HFFc6 (cell line): ENCODE results near the gene GCSAM. TPM values are rescaled to one million over a fixed set of nuclear protein-coding genes. Genes with fewer than 3 reads are reported as not detected.

ENCODE experiments used
- DNase-seq: peaks from one replicate; pipeline ENCODE4 v3.0.0-alpha.2; 2018
- H3K27ac Mint-ChIP-seq: 2 replicates; pipeline ENCODE4 v1.8.0; 2020; ENCODE audit warnings: mild to moderate bottlenecking, mixed read lengths
- H3K27me3 Mint-ChIP-seq: 2 replicates; pipeline ENCODE4 v1.8.0; 2021; ENCODE audit warnings: mild to moderate bottlenecking, moderate library complexity, mixed read lengths; ENCODE audit not compliant: insufficient read depth
- H3K36me3 Mint-ChIP-seq: 2 replicates; pipeline ENCODE4 v1.8.0; 2021; ENCODE audit warnings: low read depth, mixed read lengths
- H3K4me1 Mint-ChIP-seq: 2 replicates; pipeline ENCODE4 v1.8.0; 2020; ENCODE audit warnings: low read depth, mixed read lengths
- H3K4me3 Mint-ChIP-seq: 2 replicates; pipeline ENCODE4 v1.8.0; 2020; ENCODE audit warnings: mild to moderate bottlenecking, moderate library complexity, mixed read lengths
- H3K9me3 Mint-ChIP-seq: 2 replicates; pipeline ENCODE4 v1.8.0; 2020; ENCODE audit warnings: mild to moderate bottlenecking, mixed read lengths
- total RNA-seq, 6 experiments: library from RNA; stranded (reverse); fragmentation: NEBNext Ultra II Directional; extraction: Animal tissue kit (Norgen Biotek cat#: 25700); gene quantifications; 2 replicates in 1 of 6; 3 replicates in 5 of 6; pipeline ENCODE4 v1.2.3, GENCODE V29; 2021
- TF ChIP-seq, protein P1 (sequence below): fragments of 200-600 bp; sonication (generic); IDR thresholded peaks from 2 replicates; pipeline ENCODE4 v1.5.0; 2021; ENCODE audit warnings: antibody characterized with exemption, mild to moderate bottlenecking

The GCSAM gene
- total RNA-seq, 6 experiments from 2014 or later, result not detected

DNA sequence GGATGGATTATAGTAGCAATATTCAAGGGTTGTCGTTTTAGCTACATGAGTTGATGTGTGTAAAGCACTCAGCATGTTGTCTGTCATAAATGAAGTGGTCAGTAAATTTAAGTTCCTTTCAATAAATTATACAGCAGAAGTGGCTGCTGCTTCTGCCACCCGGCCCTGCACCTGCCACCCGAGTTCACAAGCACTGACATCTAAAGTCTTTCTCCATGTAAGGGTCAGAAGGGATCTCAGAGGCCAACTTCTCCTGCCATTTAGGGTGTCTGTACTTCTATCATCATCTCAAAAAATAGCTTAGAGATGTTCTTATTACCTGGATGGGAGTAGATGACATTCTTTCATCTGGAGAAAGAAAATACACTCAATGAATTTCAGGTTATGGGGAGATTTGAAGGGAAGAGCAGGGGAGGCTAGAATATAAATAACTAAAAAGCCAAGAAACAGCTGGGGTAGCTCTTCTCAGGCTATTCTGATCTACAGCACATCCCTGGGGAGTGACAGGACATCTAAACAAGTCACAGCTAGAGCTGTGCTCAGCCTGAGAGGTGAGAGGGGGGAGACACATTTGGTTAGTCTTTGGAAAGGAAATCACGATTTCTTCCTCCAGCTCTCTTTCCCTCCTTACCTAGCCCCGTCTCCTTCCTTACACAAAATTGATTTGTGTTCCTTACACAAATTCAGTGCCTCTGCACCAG lies 8.0 kb downstream of the GCSAM start:
- Mint-ChIP-seq H3K9me3 (no peaks in the 10 kb centered on the region), H3K36me3 (peaks cover 6% of the 10 kb centered on the region), H3K4me3 (no peak overlapping the region), H3K4me1 (peaks cover 41% of the 10 kb centered on the region), H3K27me3 (no peaks in the 10 kb centered on the region; the same call in 1 of the 2 replicates), H3K27ac (peak overlapping the region; percentile 22; the same call in 1 of the 2 replicates)
- no peak for DNase-seq
- TF ChIP-seq, protein P1, sequence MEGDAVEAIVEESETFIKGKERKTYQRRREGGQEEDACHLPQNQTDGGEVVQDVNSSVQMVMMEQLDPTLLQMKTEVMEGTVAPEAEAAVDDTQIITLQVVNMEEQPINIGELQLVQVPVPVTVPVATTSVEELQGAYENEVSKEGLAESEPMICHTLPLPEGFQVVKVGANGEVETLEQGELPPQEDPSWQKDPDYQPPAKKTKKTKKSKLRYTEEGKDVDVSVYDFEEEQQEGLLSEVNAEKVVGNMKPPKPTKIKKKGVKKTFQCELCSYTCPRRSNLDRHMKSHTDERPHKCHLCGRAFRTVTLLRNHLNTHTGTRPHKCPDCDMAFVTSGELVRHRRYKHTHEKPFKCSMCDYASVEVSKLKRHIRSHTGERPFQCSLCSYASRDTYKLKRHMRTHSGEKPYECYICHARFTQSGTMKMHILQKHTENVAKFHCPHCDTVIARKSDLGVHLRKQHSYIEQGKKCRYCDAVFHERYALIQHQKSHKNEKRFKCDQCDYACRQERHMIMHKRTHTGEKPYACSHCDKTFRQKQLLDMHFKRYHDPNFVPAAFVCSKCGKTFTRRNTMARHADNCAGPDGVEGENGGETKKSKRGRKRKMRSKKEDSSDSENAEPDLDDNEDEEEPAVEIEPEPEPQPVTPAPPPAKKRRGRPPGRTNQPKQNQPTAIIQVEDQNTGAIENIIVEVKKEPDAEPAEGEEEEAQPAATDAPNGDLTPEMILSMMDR, result no peak

DNA sequence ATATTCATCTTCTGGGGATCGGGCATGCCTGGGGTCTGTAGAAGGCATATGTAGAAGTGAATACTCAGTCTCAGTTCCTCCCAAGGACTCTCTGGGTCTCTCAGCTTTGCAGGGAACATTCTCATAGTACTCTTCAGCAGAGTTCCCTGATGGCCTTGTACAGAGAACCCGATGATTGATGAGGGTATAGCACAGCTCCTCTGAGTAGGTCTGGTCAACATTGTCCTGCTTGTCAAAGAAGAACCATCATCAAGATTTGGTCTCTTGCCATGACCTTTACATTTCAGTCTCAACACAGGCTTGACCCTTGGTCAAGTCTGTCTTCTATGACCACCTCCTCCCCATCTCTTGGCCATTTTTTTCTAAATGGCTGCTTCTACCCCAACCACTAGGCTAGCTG lies 9.5 kb downstream of the GCSAM start:
- no peak for DNase-seq
- Mint-ChIP-seq H3K4me3 (no peak overlapping the region), H3K27me3 (no peaks in the 10 kb centered on the region; the same call in 1 of the 2 replicates), H3K36me3 (peaks cover 15% of the 10 kb centered on the region), H3K9me3 (no peaks in the 10 kb centered on the region), H3K27ac (no peak overlapping the region), H3K4me1 (peaks cover 28% of the 10 kb centered on the region)
- TF ChIP-seq, protein P1, result no peak

DNA sequence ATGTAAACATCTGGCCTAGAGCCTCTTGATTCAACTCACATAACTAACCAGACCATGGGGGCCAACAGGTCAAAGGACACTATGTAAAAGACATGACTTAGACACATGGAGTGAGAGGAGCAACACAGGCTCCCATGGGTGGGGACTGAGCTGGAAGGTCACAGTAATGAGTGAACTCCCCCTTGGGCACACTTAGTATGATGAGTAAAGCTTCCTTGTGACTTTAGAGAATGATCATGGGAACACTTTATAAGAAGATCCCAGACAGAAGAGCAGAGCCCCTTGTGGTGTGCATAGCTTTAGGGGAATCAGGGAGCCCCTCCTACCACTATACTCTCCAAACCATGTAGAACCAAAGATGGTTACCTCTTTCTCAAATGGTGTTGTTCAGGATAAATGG lies 10.2 kb downstream of the GCSAM start:
- no peak overlapping the region for H3K27ac Mint-ChIP-seq
- no peak for DNase-seq
- no peaks in the 10 kb centered on the region; the same call in 1 of the 2 replicates for H3K27me3 Mint-ChIP-seq
- peaks cover 15% of the 10 kb centered on the region for H3K36me3 Mint-ChIP-seq
- H3K4me3 Mint-ChIP-seq, result no peak overlapping the region
- no peaks in the 10 kb centered on the region for H3K9me3 Mint-ChIP-seq
- TF ChIP-seq, protein P1, result no peak
- H3K4me1 Mint-ChIP-seq, result peaks cover 26% of the 10 kb centered on the region

DNA sequence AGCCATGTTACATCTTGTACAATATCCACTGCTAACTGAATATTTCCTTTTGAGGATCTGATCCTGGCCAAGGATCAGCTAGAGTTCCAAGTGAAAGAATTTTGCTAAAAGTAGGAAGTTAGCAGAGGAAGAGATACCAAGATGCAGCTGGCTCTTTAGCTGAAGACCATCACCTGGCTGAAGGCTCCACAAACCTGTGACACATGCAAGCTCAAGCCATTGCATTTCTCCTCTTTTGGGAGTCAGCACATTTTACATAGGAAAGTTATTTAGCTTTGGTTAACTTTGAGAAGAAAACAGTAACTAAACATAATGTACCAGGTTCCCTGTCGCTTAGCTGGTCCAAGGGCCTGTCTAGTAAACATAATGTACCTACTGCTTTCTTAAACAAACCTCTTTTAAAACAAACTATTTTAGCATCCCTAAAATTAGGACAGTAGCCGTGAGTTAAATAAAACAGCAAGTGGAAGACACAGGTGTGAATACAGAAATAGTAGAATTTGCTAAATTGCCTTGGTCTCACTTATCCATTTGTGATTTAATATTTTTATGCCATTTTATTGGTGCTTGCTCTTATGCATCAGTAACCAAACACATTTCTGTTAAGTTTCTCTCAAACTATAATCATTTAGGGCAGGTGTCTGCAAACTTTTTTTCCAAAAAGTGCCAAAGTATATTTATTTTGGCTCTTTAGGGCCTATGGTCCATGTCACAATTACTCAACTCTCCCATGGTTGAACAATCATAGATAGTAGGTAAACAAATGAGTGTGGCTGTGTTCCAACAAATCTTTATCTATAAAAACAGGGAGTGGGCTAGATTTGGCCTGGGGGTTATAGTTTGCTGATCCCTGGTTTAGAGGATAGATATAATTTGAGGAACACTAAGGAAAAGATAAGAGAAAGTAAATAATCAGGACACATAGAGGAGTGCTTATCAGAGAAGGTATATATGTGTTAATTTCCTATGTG lies 11.2 kb downstream of the GCSAM start:
- peaks cover 21% of the 10 kb centered on the region for H3K4me1 Mint-ChIP-seq
- no peak overlapping the region for H3K4me3 Mint-ChIP-seq
- TF ChIP-seq, protein P1, result no peak
- no peak overlapping the region for H3K27ac Mint-ChIP-seq
- no peak for DNase-seq
- no peaks in the 10 kb centered on the region for H3K9me3 Mint-ChIP-seq
- no peaks in the 10 kb centered on the region; the same call in 1 of the 2 replicates for H3K27me3 Mint-ChIP-seq
- peaks cover 17% of the 10 kb centered on the region for H3K36me3 Mint-ChIP-seq

DNA sequence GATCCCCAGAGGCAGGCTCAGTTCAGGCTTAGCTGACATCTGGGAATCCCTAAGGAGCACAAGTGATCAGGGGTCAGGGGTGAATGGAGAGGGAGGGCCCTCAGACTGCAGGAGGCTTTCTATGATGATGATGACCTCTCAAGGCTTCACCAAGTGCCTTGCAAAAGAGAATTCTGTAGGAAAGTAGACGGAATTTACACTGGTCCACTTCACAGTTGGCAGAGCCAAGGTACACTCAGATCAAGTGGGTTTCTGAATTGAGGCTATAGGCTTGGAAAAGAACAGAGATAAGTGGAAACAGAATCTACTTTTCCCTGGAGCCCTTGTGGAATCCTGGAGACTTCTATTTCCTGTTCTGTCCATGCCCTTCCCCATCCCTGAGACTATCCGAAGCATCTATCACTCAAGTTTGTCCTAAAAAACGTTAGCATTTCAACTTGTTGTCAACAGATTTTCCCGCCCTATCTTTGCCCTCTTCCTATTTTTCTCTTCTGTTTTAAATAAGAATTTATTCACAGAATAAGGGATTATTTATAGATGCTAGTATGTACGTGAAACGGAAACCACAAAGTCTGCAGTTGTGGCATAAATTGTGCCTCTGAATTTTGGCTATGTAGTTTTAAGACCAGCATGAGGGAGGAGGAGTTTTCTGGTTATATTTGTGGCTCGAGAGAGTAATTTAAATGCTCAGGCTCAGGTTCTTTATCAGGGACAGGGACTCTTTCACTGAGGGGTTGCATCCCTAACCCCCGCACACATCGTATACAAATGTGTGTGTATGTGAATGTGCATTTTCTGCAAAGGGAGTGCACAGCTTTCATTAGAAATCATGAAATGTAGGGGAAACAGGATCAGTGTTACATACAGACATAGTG lies 12.8 kb downstream of the GCSAM start:
- Mint-ChIP-seq H3K4me1 (peaks cover 5% of the 10 kb centered on the region; the same call in 1 of the 2 replicates), H3K36me3 (peaks cover 20% of the 10 kb centered on the region), H3K4me3 (no peak overlapping the region), H3K27me3 (no peaks in the 10 kb centered on the region; the same call in 1 of the 2 replicates), H3K9me3 (no peaks in the 10 kb centered on the region), H3K27ac (no peak overlapping the region)
- TF ChIP-seq, protein P1, result no peak
- DNase-seq, result no peak
